ENCODE results near the gene UBL4B.

UBL4B gene

DNA sequence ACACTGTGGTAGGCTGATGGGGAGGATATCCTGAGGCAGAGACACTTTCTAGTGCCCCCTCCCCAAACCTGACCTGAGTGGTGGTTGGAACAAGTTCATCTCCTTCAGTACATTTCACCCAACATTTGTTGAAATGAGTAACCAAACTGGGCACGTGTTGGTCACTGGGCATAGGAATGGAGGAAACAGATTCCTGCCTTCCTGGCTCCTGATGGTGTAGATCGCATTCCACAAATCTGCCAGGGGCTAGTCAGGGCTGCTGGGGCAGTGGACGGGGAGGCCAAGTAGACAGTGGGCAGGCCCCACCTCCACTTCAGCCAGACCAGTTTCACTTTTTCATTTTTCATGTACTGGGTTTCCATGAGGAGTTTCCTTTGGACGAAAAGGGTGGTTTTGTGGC lies 25.3 kb upstream of the UBL4B start:
- DNase-seq, result no peak

DNA sequence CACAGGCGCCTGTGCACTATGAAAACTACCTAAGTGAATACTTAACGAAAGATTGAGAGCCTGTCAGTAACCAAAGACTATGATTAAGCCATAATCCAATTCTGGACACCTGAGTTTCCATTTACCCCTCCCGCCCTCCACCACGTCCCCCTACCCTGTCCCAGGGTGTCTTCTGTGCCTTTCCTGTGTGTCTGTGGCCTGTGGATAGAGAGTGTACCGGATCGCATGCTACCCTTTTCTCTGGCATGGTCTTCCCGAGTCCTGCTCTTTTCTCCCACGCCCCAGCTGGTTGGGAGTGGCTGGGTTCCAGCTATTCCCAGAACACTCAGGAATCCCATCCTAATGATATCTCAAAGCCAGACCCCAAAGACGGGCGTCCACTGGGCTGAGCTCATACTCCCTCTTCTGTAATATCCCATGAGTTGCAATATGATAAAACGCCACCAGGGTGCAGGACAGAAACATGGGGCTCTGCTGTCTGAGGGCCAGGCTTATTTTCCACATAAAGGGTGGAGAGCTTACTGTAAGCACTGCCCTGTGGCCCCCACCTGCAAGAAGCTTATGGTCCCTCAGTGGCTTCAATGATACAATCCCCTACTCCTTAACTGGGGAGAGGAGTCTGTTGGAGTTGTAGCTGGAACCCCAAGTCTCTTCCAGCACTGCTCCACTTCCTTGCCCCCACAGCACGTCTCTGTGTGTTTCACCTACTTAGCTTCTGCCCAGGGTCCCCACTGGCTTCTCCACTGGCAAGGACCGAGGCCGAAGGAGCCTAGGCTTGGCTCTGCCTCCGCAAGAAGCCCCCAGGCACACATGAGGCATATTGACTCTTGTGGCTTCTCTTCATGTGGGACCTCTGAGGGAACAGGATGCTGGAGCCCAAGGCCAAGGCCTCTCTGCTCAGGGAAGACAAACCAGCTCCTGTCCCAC lies 24.2 kb upstream of the UBL4B start:
- peak; percentile 52 for DNase-seq

DNA sequence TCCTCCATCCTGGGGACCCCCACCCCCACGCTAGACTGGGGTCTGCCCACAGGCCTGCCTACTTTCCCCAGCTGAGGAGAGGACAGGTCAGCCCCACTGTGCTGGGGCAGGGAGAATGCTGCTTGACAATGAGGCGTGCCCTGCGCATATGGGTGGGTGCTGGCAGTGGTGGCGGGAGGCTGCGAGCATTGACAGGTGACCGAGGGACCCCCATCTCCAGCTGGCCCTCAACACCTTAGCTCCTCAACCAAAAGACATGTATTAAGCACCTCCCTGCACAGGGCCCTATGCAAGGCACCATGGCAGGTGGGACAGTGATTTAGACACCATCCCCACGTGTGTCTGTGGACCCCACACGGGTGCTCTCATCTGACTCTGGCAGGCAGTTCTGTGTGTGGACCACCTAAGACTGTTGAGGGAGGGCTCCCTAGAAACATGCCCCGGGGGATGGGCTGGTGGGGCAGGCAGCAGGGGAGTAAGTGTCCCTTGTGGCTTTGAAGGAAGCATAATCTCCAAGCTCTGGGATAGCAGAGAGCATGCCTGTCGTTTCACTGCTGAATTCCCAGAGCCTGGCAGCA lies 23.4 kb upstream of the UBL4B start:
- no peak for DNase-seq

DNA sequence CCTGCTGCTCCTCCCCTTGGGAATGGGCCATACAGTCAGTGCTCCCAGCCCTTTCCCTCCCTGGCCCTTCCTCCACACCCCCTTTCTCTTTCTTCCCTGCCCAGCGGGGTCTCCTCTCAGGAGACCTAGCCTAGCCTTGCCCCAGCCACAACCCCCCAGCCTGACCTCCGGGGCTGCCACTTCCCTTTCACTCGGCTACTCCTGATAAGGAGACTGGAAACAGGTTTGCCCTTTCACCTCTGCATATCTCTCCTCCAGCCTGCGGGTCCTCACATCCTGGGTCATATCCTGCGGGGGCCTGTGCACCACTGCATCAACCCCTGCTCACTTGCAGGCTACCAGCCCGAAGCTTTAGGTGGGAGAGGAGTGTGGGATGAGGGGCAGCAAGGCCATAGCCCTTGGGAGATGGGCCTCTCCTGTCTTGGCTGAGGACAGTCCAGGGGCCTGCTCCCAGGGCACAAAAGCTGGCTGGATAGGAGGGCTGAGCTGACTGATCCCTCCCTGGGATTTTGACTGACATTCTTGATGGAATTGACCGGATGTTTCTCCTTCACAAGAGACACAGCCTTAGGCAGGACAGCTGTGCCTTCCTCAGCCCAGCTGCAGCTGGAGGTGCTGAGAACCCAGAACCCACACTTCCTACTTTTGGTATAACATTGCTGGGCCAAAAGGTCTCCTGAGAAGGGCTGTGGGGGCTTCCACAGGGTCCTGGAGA lies 22.5 kb upstream of the UBL4B start:
- no peak for DNase-seq

DNA sequence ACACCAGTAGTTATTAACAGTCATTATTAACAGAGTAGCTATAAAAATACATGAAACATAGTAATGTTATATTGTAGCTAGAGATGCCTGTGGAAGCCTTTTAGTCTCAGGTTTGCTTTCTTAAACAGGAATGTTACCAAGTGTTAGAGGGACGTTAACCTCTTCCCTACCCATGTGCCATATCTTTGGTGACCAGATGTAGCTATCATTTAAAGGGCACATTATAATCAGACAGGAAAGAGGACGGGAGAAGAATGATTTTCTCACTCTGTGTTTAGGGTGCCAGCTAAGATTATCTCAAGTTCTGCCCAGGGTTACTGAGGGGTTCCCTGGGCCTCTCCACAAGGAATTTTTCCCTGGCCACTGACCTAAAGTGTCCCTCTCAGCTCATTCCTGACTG lies 20.9 kb upstream of the UBL4B start:
- no peak for DNase-seq

DNA sequence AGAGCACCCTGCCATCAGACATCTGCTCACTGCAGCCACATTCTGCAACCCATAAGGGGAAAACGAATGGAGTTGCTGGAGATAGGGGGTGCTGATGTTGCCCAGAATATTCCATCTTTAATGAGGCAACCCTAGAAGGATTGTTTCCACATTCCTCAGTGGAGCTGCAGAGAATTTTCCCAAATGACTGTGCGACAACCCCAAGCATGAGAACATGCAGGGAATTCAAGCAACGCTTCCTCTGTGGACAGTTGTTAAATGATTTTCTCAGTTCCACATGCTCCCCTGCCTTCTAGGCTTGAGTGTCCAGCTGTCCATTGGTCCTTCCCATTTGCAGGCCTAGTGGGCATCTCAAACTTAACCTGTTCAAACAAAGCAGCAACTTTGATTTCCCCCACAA lies 20.5 kb upstream of the UBL4B start:
- DNase-seq, result no peak

DNA sequence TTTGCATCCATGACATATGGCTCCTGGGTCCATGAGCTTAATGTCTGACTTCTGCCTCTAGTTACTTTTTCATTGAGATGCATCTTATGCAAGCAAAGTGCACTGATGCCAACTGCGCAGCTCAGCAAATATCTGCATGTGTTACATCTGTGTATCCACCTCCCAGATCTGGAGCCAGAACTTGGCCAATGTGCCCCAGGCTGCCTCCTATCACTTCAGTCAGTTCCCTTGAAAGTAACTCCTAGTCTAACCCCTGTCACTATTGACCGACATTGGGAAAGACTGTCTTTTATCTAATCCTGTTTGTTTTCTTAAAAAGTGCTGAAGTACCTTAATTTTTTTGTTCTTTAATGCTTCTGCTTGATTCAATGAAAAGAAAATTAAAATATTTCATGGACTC lies 19.3 kb upstream of the UBL4B start:
- DNase-seq, result no peak

DNA sequence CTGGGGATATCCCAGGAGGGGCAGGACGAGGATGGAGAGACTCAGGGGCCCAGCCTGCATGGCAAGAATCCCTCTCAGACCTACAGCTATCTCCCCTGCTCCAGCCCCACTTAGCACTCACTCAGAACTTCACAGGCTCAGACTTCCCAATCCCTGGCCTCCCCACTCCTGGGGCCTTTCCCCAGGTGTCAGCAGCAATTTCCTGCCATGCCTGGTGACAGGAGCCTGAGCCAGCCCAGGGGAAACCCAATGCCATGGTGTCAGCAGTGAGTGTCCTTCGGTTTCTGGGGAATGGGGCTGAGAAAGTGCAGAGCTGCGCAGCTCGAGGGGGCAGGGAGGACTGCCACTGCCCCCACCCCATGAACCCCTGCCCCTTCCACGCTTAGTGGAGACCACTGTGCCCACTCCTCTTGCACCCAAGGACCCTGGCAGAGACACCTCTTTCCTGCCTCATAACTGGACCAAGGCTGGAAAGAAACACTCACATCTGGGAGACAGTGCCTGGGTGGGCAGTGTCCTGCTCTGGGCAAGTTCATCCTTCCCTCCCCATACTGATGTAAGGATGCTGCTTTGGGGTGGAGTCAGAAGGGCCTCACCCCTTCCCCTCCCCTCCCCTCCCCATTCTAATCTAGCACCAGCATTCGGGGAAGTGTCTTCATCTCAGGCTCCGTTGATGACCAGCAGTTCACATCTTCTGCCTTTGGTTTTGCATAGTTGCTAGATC lies 17.1 kb upstream of the UBL4B start:
- no peak for DNase-seq

DNA sequence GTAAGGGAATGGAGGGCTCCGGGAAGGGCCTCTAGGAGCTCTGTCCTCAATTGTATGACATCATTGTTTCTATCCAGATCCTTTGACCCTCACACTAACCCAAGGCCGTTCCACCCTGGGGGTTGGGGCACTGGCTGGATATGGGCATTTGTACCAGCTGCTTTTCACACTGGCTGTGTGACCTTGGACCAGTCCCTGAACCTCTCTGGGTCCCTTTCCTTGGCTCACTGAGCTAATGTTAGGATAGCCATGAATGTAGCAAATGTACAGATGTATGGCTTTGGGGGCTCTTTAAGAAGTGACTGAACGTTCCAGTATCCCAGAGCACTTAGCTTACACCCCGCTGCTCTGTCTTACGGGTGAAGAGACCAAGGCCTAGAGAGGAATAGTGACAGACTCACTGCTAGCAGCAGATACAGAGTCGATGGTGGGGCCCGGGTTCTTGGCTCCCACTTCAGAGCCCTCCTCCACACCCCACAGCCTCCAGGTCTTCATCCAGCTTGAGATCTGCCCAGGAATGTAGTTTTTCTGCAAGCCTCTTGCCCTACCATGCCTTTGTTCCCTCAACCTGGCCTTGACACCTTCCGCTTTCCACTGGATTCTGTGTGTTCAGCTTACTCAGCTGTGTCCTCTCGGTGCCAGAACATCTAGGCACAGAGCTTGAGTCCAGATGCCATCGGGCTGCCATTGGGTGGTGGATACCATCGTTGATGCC lies 14.6 kb upstream of the UBL4B start:
- DNase-seq, result no peak

DNA sequence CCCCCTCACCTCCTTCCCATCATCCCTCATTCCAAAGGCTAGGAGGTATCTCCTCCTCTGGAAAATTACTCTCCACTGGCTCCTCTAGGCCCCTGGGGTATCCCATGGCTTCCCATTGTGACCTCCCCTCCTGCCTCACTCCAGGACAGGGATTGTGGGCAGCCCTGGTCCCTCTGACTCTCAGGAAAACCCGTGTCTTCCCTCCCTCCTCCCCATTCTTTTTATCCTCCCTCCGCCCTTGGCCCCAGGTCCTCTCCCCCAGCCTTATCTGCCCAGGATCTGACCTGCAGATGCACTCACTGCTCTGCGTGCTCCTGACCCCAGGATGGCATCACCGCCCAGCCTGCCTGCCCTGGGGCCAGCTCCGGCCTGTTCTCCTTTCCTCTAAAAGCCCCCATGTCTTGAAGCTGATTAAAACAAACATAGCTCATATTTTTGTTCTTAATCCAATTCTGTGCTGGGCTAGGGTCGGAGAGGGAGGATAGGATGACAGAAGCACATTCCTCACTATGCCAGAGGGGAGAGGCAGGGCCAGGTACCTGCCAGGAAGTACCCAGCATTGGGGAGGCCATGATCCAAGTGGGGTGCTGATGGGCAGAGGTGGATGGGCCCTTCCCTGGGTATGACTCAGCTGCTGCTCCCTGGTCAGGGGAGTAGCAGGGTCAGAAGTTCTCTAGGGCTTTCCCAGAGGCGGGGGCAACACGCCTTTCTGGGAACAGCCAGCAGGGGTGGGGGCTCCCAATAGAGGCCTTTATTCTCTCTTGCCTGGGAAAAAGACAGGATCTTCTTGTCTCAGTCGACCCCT lies 13.8 kb upstream of the UBL4B start:
- DNase-seq, result no peak

DNA sequence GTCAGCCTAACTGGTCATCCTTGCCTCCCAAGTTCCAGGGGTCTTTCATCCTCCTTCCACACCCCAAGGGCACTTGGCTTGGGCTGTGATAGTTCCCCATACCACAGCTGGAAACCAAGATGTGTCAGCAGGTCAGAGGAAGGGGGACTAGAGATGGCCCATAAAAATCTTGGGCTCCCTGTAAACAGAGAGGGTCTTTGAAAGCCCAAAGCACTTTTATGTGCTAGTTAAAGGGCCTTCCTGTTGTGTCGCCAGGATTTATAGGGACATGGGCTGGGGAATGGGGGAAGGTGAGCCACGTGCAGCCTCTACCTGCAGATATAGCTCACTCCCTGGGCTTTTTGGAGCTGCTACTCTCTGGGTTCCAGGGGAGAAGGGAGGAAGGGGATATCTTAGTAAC lies 11.9 kb upstream of the UBL4B start:
- DNase-seq, result no peak

DNA sequence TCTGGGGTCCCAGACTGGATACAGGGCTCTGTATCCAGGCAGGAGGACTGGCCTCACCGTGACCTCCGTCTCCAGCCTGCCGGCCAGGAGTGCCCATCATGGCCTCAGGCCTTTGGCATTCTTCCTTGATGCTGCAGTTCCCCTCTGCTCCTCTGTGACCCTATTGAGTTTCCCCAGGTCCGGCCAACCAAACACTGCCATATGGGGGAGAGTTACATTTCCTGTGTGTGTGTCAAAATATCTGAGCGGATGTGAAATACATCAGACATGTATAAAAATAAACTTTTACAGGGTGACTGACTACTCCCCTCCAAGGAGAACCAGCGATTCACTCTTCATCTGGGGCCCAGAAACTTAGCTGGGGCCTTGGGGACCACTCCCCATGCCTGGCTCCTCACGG lies 10.2 kb upstream of the UBL4B start:
- DNase-seq, result no peak

DNA sequence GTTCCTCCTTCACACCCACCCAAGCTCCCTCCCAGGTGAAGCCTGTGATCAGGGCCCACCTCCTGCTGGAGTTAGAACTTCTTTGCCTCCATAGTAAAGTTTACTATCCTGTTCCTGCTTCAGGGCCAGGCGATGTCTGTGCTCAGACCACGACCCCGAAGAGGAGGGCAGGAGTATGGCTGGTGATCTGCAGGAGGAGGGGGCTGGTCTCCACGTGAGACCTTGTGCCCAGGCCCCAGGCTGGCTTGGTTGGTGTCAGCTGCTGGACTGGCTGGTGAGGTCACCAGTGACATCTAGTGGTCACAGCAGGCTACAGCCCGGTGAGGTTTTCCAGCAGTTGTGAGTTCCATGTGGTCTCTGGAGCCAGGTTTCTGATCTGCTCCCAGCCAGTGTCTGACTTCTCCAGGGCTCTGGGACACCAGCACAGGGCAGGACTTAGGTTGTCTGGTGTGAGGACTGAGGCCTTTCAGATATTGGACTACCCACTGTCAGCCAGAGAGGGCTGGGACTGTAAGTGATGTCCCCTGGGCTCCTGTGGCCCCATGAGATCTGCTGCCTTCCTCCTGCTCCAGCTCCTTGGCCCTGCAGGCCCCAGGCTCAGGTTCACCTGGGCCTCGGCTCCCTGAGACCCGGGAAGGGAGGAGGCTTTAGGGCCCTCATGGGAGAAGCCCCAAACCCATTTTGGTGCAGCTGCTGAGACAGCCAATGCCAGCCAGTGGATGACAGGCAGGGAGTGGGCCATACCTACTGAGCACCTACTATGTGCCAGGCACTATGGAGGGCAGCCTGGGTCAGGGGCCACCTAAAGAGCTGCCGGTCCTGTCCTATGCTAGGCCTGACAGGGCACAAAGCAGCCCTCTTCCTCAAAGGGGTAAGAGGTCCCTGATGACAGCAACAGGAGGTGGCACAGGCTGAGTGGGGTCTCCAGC lies 6.0 kb upstream of the UBL4B start:
- peak; percentile 63 for DNase-seq

DNA sequence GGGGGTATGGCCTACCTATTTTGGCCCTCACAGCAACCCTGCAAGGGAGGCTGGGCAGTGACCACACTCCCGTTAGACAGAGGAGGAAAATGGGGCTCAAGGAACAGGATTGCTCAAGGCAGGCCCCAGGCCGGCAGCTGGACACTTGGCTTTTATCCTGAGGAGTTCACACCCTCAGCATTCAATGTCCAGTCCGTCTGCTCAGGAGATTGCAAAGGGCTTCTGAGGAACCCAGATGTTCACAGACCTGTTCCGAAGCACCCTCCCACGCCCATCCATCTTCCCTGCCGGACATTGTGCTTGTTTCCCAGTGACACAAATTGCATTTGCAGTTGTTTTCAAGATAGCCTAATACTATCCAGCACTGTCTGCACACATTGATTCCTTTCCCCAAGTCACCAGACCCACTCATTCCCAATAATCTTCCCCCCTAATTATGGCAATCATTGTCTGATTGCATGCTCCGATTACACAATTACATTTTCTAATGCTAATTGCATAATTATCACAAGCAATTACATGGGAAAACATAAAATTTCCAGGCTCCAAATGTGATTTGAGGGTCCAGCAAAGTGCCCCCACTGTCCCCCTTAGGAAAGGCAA lies 4.3 kb upstream of the UBL4B start:
- DNase-seq, result no peak

DNA sequence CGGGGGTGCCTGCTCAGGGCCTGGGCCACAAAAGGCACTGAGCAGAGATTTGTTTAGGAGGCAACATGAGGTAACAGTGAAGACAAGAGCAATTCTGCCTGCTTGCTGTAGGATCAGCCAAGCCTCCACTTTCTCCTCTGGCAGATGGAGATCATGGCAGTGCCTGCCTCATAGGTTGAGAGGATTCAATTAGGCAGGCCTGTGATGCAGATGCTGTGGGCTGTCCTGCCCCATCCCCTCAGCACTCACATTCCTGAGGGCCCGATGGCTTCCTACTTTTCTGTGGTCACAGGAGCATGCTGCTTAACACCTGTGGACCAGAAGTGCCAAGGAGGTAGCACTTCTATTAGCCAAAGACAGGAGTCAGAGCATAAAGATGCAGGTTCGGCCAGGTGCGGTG lies 1.2 kb upstream of the UBL4B start:
- DNase-seq, result no peak

DNA sequence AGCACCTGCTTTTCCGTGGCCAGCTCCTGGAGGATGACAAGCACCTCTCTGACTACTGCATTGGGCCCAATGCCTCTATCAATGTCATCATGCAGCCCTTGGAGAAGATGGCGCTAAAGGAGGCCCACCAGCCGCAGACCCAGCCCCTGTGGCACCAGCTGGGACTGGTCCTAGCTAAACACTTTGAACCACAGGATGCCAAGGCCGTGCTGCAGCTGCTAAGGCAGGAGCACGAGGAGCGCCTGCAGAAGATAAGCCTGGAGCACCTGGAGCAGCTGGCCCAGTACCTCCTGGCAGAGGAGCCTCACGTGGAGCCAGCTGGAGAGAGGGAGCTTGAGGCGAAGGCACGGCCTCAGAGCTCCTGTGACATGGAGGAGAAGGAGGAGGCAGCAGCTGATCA lies 413 bp downstream of the UBL4B start:
- DNase-seq, result no peak

DNA sequence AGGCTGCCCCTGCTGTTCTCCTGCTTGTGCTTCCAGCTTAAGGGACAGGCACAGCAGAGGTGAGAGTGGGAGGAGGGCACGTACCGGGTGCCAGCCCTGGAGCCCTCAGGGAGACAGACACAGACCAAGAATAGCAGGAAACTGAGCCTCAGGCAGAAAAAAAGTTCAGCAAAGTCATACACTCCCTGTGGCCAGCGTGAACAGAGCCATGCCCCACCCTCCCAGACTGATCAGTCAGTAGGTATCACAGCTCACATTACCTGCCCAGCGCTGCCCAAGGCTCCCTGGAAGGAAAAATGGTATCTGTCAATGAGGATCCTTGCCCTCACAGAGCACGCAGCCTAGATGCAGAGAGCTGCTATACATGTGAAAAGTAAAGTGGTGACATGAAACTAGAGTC lies 1.3 kb downstream of the UBL4B start:
- DNase-seq, result no peak

DNA sequence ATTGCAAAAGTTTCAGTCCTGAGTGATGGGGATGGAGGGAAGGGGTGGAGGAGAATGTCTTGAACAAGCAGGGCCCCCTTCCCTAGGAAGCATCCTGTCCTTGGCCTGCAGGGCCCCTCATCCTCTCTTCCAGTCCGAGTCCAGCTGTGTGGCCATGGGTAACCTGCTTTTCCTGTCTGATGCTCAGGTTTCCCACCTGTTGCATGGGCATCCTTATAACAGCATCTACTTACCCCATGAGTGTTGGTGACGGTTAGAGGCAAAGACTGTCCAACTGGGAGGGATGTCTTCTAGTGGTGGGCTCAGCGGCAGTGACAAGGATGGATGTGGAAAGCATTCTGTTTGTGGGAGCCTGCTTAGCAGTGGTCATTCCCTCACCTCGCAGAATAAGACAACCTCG lies 1.9 kb downstream of the UBL4B start:
- no peak for DNase-seq

DNA sequence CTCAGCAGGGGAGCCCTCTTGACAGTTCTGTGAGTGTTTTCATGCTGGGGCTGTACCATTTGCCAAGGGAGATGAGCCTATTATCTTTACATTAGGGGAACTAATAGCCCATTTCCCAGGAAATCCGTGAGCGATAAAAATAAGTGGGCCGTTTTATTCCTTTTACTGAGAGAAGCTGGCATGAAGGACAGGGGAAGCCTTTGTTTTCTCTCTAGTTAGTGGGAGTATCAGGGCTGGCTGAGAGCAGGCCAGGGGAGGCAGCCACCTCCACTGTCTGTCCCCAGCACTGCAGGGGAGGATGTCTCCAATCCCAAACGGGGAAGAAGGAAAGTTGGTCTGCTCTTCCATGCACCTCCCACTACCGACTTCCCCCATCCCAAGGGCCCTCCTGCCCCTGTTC lies 2.5 kb downstream of the UBL4B start:
- DNase-seq, result no peak

Data from CD4-positive, alpha-beta T cell treated with Interleukin-21 for 1 hour (primary cell).